HepG2 (cell line): ENCODE results near the gene VPS13C. TPM values are rescaled to one million over a fixed set of nuclear protein-coding genes. Genes with fewer than 3 reads are reported as not detected.

Experiments used
- BORCS8-MEF2B ChIP-seq: sonication (generic); formaldehyde crosslinking; IDR thresholded peaks from 2 replicates; pipeline ENCODE4 v1.8.0; 2022; ENCODE audit warnings: mild to moderate bottlenecking, missing genetic modification reagents
- CCDC6 ChIP-seq: sonication (generic); formaldehyde crosslinking; IDR thresholded peaks from 2 replicates; pipeline ENCODE4 v1.8.1; 2022; ENCODE audit warnings: mild to moderate bottlenecking, missing genetic modification reagents, moderate library complexity
- DBP ChIP-seq: sonication (generic); formaldehyde crosslinking; IDR thresholded peaks from 2 replicates; pipeline ENCODE4 v1.4.0; 2020; ENCODE audit warnings: missing genetic modification reagents; ENCODE audit errors: not compliant biosample characterization
- NONO ChIP-seq, 2 experiments: fragments of 450-650 bp in 1 of 2; sonication (generic) in 1 of 2; formaldehyde crosslinking in 1 of 2; IDR thresholded peaks in 1 of 2; conservative IDR thresholded peaks in 1 of 2; 2 replicates each; pipeline versions ENCODE4 v1.6.1 to v1.8.0; 2017 to 2022; ENCODE audit warnings: mild to moderate bottlenecking in 1 of 2, missing genetic modification reagents in 1 of 2, moderate library complexity in 1 of 2
- RBM22 ChIP-seq: fragments of 200-400 bp; formaldehyde crosslinking; optimal IDR thresholded peaks from 2 replicates; pipeline ENCODE3; 2017; ENCODE audit warnings: mild to moderate bottlenecking, low read length, moderate library complexity
- ZNF205 ChIP-seq: IDR thresholded peaks from 2 replicates; pipeline ENCODE4 v1.6.1; 2018; ENCODE audit warnings: missing biosample characterization, missing genetic modification reagents
- ZNF350 ChIP-seq: sonication (generic); formaldehyde crosslinking; IDR thresholded peaks from 2 replicates; pipeline ENCODE4 v1.4.0; 2020; ENCODE audit warnings: mild to moderate bottlenecking, low read depth, missing genetic modification reagents, borderline replicate concordance
- ZNF484 ChIP-seq: sonication (generic); formaldehyde crosslinking; IDR thresholded peaks from 2 replicates; pipeline ENCODE4 v1.5.1; 2020; ENCODE audit warnings: mild to moderate bottlenecking, low read depth, missing genetic modification reagents, borderline replicate concordance
- ZNF552 ChIP-seq: sonication (generic); formaldehyde crosslinking; IDR thresholded peaks from 2 replicates; pipeline ENCODE4 v1.9.0; 2022; ENCODE audit warnings: missing genetic modification reagents, mild to moderate bottlenecking, borderline replicate concordance
- ZNF598 ChIP-seq: sonication (generic); formaldehyde crosslinking; IDR thresholded peaks from 2 replicates; pipeline ENCODE4 v1.5.1; 2020; ENCODE audit warnings: mild to moderate bottlenecking, missing genetic modification reagents, borderline replicate concordance
- ZNF790 ChIP-seq: sonication (generic); formaldehyde crosslinking; IDR thresholded peaks from 2 replicates; pipeline ENCODE4 v1.8.0; 2022; ENCODE audit warnings: missing genetic modification reagents, mild to moderate bottlenecking, borderline replicate concordance
- ZNF891 ChIP-seq: sonication (generic); formaldehyde crosslinking; IDR thresholded peaks from 2 replicates; pipeline ENCODE4 v1.5.0; 2020; ENCODE audit warnings: mild to moderate bottlenecking, missing genetic modification reagents
- polyA plus RNA-seq, 8 experiments: library from polyadenylated mRNA; depleted of rRNA in 3 of 8; stranded (reverse) in 7 of 8; unstranded in 1 of 8; fragments of >200 nt; fragmentation: Illumina TruSeq in 4 of 8; extraction: Trizol in 4 of 8; gene quantifications; 2 replicates each; pipeline versions ENCODE4 v1.2.1 to v1.2.3, GENCODE V29; 2011 to 2016; ENCODE audit warnings: low read depth in 4 of 8, missing spikeins in 1 of 8, mixed read lengths in 1 of 8; ENCODE audit not compliant: insufficient read depth in 1 of 8
- total RNA-seq, 5 experiments: library from RNA; depleted of rRNA; stranded (reverse); fragments of >200 nt; fragmentation: Illumina TruSeq; extraction: Trizol; gene quantifications; 2 replicates each; pipeline ENCODE4 v1.2.3, GENCODE V29; 2016; ENCODE audit warnings: low read depth in 1 of 5
- TF ChIP-seq, protein P1 (sequence below): sonication (generic); formaldehyde crosslinking; IDR thresholded peaks from 2 replicates; pipeline ENCODE4 v1.8.1; 2022; ENCODE audit warnings: low read depth, mild to moderate bottlenecking, missing genetic modification reagents
- TF ChIP-seq, protein P2 (sequence below): sonication (generic); formaldehyde crosslinking; IDR thresholded peaks from one replicate; pipeline ENCODE4 v1.5.1; 2020; ENCODE audit warnings: mild to moderate bottlenecking, missing genetic modification reagents; ENCODE audit errors: not compliant biosample characterization

Gene VPS13C
- total and polyA plus RNA-seq, 2 of the 13 experiments (the other 11 are each of a cell fraction or from before 2014, with no cell fraction given) = 10.9 to 26.8 TPM

DNA sequence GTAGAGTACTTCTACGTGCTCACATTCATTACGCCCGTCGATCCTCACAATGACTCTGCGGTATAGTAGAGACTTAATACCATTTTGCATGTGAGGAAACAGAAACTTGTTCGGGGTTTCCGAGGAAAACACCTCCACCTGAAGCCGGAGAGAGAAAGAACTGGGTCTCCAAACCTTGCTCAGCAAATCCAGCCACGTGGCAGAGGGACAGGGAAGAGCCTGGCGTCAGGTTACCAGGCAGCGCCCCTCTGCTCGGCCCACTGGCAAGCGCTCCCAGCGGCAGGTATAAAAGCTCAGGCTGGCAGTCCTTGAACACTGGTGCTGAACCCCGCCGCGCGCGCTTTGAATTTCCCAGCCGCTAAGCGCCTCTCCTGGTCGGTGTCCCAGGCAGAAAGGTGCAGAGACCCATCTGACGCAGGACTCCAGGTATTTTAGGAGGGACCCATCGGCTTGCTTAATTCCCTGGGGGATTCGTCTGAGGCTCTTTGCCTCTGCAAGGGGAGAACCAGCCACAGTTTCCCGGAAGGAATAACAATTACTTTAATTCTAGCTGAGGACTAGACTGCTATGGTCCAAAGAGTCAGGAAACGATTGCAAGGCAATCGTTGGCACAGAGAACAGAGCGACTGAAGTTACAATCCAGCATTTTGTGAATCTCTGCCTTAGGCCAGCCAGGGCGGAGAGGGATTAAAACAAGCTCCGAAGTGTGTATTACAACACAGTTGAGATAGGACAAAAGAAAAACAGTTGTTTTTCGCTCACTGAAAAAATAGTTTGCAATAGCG, 6.6 kb upstream of the VPS13C start, which contains the start of gene C2CD4A (continued):
- TF ChIP-seq ZNF552 (CRISPR knock-in tag) (no peak), ZNF205 (no peak), ZNF484 (CRISPR knock-in tag) (no peak), ZNF790 (CRISPR knock-in tag) (no peak), ZNF350 (CRISPR knock-in tag) (peak; percentile 37; the same call in 1 of the 2 replicates), NONO (IDR thresholded peaks at IDR 0.05) (no peak), NONO (CRISPR knock-in tag; conservative IDR thresholded peaks at IDR 0.05) (no peak), RBM22 (no peak), ZNF598 (CRISPR knock-in tag) (no peak), BORCS8-MEF2B (CRISPR knock-in tag) (peak; percentile 83), ZNF891 (peak; percentile 77; the same call in 1 of the 2 replicates), CCDC6 (peak; percentile 67; the same call in 1 of the 2 replicates), DBP (CRISPR knock-in tag) (no peak)
- TF ChIP-seq, protein P1, sequence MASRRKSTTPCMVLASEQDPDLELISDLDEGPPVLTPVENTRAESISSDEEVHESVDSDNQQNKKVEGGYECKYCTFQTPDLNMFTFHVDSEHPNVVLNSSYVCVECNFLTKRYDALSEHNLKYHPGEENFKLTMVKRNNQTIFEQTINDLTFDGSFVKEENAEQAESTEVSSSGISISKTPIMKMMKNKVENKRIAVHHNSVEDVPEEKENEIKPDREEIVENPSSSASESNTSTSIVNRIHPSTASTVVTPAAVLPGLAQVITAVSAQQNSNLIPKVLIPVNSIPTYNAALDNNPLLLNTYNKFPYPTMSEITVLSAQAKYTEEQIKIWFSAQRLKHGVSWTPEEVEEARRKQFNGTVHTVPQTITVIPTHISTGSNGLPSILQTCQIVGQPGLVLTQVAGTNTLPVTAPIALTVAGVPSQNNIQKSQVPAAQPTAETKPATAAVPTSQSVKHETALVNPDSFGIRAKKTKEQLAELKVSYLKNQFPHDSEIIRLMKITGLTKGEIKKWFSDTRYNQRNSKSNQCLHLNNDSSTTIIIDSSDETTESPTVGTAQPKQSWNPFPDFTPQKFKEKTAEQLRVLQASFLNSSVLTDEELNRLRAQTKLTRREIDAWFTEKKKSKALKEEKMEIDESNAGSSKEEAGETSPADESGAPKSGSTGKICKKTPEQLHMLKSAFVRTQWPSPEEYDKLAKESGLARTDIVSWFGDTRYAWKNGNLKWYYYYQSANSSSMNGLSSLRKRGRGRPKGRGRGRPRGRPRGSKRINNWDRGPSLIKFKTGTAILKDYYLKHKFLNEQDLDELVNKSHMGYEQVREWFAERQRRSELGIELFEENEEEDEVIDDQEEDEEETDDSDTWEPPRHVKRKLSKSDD (CRISPR knock-in tag) = no peak
- TF ChIP-seq, protein P2, sequence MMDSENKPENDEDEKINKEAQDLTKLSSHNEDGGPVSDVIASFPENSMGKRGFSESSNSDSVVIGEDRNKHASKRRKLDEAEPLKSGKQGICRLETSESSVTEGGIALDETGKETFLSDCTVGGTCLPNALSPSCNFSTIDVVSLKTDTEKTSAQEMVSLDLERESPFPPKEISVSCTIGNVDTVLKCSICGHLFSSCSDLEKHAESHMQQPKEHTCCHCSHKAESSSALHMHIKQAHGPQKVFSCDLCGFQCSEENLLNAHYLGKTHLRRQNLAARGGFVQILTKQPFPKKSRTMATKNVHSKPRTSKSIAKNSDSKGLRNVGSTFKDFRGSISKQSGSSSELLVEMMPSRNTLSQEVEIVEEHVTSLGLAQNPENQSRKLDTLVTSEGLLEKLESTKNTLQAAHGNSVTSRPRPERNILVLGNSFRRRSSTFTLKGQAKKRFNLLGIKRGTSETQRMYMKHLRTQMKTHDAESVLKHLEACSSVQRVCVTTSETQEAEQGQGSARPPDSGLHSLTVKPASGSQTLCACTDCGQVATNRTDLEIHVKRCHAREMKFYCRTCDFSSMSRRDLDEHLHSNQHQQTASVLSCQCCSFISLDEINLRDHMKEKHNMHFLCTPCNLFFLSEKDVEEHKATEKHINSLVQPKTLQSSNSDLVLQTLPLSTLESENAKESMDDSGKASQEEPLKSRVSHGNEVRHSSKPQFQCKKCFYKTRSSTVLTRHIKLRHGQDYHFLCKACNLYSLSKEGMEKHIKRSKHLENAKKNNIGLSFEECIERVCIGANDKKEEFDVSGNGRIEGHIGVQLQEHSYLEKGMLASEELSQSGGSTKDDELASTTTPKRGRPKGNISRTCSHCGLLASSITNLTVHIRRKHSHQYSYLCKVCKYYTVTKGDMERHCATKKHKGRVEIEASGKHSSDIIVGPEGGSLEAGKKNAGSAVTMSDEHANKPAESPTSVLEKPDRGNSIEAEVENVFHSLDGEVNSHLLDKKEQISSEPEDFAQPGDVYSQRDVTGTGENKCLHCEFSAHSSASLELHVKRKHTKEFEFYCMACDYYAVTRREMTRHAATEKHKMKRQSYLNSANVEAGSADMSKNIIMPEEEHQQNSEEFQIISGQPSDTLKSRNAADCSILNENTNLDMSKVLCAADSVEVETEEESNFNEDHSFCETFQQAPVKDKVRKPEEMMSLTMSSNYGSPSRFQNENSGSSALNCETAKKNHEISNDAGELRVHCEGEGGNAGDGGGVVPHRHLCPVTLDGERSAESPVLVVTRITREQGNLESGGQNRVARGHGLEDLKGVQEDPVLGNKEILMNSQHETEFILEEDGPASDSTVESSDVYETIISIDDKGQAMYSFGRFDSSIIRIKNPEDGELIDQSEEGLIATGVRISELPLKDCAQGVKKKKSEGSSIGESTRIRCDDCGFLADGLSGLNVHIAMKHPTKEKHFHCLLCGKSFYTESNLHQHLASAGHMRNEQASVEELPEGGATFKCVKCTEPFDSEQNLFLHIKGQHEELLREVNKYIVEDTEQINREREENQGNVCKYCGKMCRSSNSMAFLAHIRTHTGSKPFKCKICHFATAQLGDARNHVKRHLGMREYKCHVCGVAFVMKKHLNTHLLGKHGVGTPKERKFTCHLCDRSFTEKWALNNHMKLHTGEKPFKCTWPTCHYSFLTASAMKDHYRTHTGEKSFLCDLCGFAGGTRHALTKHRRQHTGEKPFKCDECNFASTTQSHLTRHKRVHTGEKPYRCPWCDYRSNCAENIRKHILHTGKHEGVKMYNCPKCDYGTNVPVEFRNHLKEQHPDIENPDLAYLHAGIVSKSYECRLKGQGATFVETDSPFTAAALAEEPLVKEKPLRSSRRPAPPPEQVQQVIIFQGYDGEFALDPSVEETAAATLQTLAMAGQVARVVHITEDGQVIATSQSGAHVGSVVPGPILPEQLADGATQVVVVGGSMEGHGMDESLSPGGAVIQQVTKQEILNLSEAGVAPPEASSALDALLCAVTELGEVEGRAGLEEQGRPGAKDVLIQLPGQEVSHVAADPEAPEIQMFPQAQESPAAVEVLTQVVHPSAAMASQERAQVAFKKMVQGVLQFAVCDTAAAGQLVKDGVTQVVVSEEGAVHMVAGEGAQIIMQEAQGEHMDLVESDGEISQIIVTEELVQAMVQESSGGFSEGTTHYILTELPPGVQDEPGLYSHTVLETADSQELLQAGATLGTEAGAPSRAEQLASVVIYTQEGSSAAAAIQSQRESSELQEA = no peak
